Lower lobe of right lung (tissue), 2 donors: ENCODE results near the gene SLC25A26. TPM values are rescaled to one million over a fixed set of nuclear protein-coding genes. Genes with fewer than 3 reads are reported as not detected.

Experiments
- ATAC-seq, 2 donors: fragments of 200-7000 bp; cut with Tn5 transposase; one replicate each; pipeline ENCODE4 v1.9.1; 2020 to 2022; ENCODE audit warnings: mild to moderate bottlenecking in 2 of 2, moderate library complexity in 2 of 2
- DNase-seq: peaks from one replicate; pipeline ENCODE4 v3.0.0-alpha.2; 2020
- H3K27ac ChIP-seq: fragments of 200-600 bp; one replicate; pipeline ENCODE4 v1.8.0; 2022
- H3K27me3 ChIP-seq: fragments of 200-600 bp; one replicate; pipeline ENCODE4 v1.8.0; 2022; ENCODE audit warnings: low read depth
- H3K36me3 ChIP-seq: fragments of 200-600 bp; one replicate; pipeline ENCODE4 v1.8.0; 2022; ENCODE audit warnings: mild to moderate bottlenecking
- H3K4me1 ChIP-seq: fragments of 200-600 bp; one replicate; pipeline ENCODE4 v1.8.0; 2022
- H3K4me3 ChIP-seq: fragments of 200-600 bp; one replicate; pipeline ENCODE4 v1.8.0; 2022; ENCODE audit warnings: mild to moderate bottlenecking
- H3K9me3 ChIP-seq: fragments of 200-600 bp; one replicate; pipeline ENCODE4 v1.8.0; 2022
- CTCF ChIP-seq: fragments of 200-600 bp; IDR thresholded peaks from one replicate; pipeline ENCODE4 v1.8.0; 2022; ENCODE audit warnings: antibody characterized with exemption, mild to moderate bottlenecking
- intact Hi-C: fragments of 100-400 bp; cut with DNase I; formaldehyde crosslinking; loops from one replicate; pipeline ENCODE4 v1.11.0; 2022
- total RNA-seq: library from RNA; stranded (reverse); fragmentation: NEBNext Ultra II Directional; extraction: Animal tissue kit (Norgen Biotek cat#: 25700); gene quantifications from one replicate; pipeline ENCODE4 v1.2.1, GENCODE V29; 2021
- donor health status: DM: no; HTN: yes; CAD: no; lungs with severe emphysema.

The SLC25A26 gene
- total RNA-seq, 1 donor from 2014 or later, result 18.8 TPM

GRCh38 chr3:66348704-66349103, 127.9 kb downstream of the SLC25A26 start:
- no peaks in the 10 kb centered on the region for H3K27me3 ChIP-seq
- no peaks in the 10 kb centered on the region for H3K36me3 ChIP-seq
- DNase-seq (no peak), ATAC-seq (no peak)
- H3K4me3 ChIP-seq, result no peak overlapping the region
- intact Hi-C loops, result no loop called here
- H3K9me3 ChIP-seq, result no peaks in the 10 kb centered on the region
- no peaks in the 10 kb centered on the region for H3K4me1 ChIP-seq
- no peak for TF ChIP-seq CTCF
- H3K27ac ChIP-seq, result no peak overlapping the region

- intact Hi-C loops, result no loop called here
- ATAC-seq (no peak), DNase-seq (no peak)
- Histone ChIP-seq H3K36me3 (no peaks in the 10 kb centered on the region), H3K27ac (no peak overlapping the region), H3K27me3 (no peaks in the 10 kb centered on the region), H3K4me1 (no peaks in the 10 kb centered on the region), H3K9me3 (no peaks in the 10 kb centered on the region), H3K4me3 (no peak overlapping the region)
- TF ChIP-seq CTCF, result no peak
Measured at GRCh38 chr3:66350601-66351000, 129.8 kb downstream of the SLC25A26 start.

- Histone ChIP-seq H3K9me3 (no peaks in the 10 kb centered on the region), H3K36me3 (no peaks in the 10 kb centered on the region), H3K27ac (no peak overlapping the region), H3K4me3 (no peak overlapping the region), H3K27me3 (no peaks in the 10 kb centered on the region), H3K4me1 (no peaks in the 10 kb centered on the region)
- ATAC-seq, result no peak
- TF ChIP-seq CTCF, result no peak
- intact Hi-C loops, result no loop called here
- DNase-seq, result no peak
Measured at GRCh38 chr3:66353039-66353438, 132.2 kb downstream of the SLC25A26 start.

GRCh38 chr3:66353530-66353929, 132.7 kb downstream of the SLC25A26 start:
- DNase-seq, result no peak
- no peak for TF ChIP-seq CTCF
- Histone ChIP-seq H3K27ac (no peak overlapping the region), H3K4me1 (no peaks in the 10 kb centered on the region), H3K4me3 (no peak overlapping the region), H3K36me3 (no peaks in the 10 kb centered on the region), H3K27me3 (no peaks in the 10 kb centered on the region), H3K9me3 (no peaks in the 10 kb centered on the region)
- intact Hi-C loops, result no loop called here
- no peak for ATAC-seq

- ATAC-seq, result no peak
- no peaks in the 10 kb centered on the region for H3K9me3 ChIP-seq
- H3K27ac ChIP-seq, result no peak overlapping the region
- H3K27me3 ChIP-seq, result no peaks in the 10 kb centered on the region
- H3K36me3 ChIP-seq, result no peaks in the 10 kb centered on the region
- intact Hi-C loops, result no loop called here
- no peak overlapping the region for H3K4me3 ChIP-seq
- no peaks in the 10 kb centered on the region for H3K4me1 ChIP-seq
- DNase-seq, result no peak
- no peak for TF ChIP-seq CTCF
Measured at GRCh38 chr3:66354001-66354400, 133.2 kb downstream of the SLC25A26 start.

GRCh38 chr3:66355394-66355793, 134.6 kb downstream of the SLC25A26 start:
- no peak for TF ChIP-seq CTCF
- H3K27ac ChIP-seq, result no peak overlapping the region
- H3K4me1 ChIP-seq, result no peaks in the 10 kb centered on the region
- H3K9me3 ChIP-seq, result no peaks in the 10 kb centered on the region
- H3K27me3 ChIP-seq, result no peaks in the 10 kb centered on the region
- DNase-seq (no peak), ATAC-seq (no peak)
- H3K36me3 ChIP-seq, result no peaks in the 10 kb centered on the region
- intact Hi-C loops, result no loop called here
- H3K4me3 ChIP-seq, result no peak overlapping the region
